Stimulated activated CD8-positive, alpha-beta memory T cell treated with anti-CD3 and anti-CD28 coated beads, Interleukin-15, amount 100 ng/mL, for 1 hour (primary cell): Measurements from ENCODE around the gene EPHB6.

Experiments
- DNase-seq: peaks from one replicate; pipeline ENCODE4 v3.0.0-alpha.2; 2020; ENCODE audit warnings: low read depth

Gene EPHB6

DNA sequence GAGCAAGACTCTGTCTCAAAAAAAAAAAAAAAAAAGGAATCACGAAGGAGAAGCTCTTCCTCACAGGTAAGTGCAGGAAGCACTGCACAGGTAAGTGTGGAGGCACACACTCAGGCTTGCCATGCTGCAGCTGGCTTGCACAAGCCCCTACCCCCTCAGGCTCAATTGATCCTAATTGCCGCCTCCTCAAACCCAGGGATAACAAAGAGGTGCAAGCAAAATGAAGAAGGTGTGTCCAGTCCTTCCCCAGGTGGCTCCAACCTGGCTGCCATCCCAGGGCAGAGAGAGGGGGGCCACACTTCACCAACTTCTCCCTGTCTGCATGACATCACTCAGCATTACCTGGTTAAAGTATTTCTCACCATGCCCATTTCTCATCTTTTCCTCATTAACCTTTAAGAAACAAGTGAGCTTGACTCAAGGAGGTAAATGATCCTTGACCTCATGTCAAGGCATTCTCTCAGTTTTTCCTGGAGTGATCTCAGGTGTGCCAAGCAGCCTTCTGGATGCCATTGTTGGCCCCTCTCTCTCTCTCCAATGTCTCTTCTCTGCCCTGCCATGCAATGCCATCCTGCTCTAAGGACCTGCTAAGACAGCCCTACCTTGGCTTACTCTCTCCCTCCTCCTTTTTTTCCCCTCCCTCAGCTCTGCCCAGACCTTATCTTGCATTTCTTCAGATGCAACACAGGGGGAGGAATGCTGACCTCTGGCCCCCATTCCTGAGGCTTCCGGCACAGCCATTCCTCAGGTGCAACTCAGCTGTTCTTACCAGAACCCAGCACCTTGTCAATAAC lies 43.7 kb downstream of the EPHB6 start:
- DNase-seq = no peak

DNA sequence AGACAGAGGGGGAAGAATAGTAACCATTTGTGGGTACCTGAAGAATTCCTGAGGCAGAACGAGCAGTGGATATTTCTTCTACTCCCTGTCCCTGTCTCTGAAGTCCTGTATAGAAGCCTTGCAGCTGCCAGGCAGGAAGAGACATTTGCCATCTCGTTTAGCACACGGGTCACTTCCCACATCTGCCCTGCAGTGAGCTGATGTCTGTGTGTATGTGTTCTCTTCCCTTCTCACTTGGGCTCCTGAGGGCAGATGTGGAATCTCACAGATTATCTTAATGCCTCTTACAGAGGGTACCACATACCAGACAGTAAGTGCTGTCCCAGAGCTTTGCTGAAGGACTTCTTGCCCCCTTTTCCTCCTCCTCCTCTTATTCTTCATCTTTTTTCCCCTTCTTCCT lies 44.8 kb downstream of the EPHB6 start:
- no peak for DNase-seq

GRCh38 chr7:142901426-142902259 lies 46.8 kb downstream of the EPHB6 start:
- no peak for DNase-seq

GRCh38 chr7:142904128-142904527 lies 49.3 kb downstream of the EPHB6 start:
- DNase-seq = no peak

- DNase-seq = no peak
Measured at GRCh38 chr7:142905759-142906158, 50.9 kb downstream of the EPHB6 start.

DNA sequence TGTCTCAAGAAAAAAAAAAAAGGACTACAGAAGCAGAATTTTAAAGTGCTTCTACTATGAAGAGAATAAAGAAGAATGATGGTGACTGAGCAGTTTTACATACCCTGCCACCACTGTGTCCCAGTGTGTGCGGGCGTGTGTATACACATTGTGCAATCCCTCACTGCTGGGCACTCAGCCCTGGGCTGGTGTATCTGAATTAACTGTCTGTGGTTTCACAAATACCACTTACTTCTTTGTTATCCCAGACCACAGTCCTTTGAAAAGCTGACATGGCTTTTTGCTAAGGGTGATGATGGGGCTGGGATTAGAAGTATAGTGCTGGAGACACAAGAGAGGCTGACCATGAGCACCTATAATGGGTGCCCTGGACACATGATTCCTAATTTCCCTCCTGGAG lies 51.8 kb downstream of the EPHB6 start:
- DNase-seq = no peak

DNA sequence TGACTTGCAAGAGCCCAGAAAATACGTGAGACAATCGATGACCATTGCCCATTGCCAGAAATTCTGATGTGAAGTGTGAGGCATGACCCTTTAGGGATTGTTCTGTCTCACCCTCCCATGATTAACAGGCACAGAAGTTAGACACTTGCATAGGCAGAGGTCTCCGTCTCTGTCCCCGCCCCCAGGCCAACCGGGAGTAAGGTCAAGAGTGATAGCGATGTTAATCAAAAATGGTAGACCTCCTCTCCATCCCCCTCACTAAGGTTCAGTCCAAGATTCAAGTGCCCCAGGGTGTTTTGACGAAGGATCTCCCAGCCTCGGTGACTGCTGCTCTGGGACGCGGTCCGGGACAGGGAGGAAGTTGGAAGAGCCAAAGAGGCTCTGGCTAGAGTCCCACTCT lies 53.4 kb downstream of the EPHB6 start:
- DNase-seq = no peak

GRCh38 chr7:142908921-142909890 lies 54.3 kb downstream of the EPHB6 start:
- DNase-seq = no peak

DNA sequence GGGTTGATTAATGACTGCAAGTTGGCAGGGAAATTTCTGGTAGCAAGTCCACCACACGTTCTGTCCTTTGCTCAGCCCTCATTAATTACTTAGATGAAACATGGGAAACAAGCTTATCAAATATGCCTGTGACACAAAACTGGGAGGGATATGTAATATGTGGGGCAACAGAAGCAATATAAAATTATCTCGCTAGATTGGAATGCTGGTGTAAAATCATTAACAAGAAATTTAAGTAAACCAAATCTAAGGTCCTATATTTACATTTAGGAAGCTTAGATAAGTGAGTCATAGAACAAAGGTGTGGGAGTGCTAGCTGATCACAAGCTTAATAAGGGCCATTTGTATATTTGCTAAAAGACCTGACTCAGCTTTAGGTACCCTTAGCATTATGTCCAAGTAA lies 55.2 kb downstream of the EPHB6 start:
- DNase-seq = no peak

DNA sequence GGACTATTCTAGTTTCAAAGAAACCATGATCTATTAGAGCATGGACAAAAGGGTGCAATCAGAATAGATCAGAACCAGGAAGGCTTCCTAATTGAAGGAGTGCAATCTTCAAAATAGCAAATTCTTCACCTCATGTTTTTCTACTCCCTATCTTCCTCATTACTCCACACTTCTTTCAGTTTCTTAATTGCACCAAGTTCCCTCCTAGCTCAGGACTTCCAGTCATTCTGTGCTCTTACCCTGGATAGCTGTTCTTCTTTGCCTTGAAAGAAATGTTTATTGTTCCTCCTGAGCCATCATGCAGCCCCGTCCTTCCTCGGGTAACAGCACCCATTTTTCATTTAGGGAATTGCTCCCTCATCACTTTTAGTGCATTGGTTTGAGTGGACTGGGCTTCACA lies 55.6 kb downstream of the EPHB6 start:
- DNase-seq = no peak

DNA sequence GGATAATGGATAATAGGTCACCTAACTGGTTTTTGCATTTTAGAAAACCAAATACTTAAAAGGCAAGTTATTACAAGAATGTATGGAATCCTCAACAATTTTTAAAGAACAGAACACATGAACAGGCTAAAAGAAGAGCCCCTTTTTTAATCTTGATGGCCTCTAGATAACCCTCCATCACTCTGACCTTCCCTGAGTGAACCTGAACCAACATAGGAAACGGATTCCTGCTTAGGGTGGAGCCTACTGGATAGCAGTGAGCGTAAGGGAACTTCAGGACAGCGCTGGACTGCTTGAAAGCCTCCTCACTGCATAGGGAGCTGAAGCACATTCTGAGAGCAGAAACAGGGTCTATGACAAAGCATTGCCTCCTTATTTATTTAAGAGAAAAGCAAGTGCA lies 58.2 kb downstream of the EPHB6 start:
- DNase-seq = no peak

DNA sequence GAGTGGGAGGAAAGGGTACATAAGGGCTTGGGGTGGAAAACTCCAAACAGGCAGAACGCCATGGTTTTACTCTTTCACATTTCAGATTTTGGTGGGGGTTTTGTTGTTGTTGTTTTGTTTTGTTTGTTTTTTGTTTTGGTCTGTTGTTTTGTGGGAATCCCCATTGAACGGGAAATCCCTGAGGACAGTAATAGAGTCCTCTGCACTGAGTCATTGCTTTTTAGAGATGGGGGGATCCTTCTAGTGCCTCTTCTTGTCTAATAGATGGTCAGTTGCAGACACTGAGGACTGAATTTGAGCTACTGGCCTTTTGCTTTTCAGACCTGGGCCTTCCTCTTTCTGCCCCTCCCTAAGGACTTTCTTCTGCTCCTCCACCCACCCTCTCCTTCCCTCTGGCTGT lies 58.7 kb downstream of the EPHB6 start:
- DNase-seq = no peak

DNA sequence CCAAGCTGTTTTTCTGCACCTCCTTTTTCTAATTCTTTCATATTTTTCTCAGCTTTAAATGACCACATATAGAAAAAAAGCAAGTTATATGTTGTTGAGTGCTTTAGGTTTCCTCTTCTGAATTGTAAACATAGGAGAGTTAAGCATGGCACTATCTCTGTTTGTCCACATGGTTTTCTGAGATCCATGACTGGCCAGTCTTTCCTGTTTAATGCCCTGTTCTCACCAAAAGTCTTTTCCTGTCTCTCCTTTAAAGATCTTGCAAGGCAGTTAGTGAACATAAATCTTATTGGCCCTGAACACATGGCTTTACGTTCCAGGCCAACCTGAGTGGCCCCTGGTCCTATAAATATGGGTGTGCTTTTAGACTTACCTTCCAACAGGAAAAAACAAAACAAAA lies 59.2 kb downstream of the EPHB6 start:
- DNase-seq = no peak

GRCh38 chr7:142915315-142915714 lies 60.4 kb downstream of the EPHB6 start:
- DNase-seq = no peak

GRCh38 chr7:142916508-142916907 lies 61.6 kb downstream of the EPHB6 start:
- no peak for DNase-seq

DNA sequence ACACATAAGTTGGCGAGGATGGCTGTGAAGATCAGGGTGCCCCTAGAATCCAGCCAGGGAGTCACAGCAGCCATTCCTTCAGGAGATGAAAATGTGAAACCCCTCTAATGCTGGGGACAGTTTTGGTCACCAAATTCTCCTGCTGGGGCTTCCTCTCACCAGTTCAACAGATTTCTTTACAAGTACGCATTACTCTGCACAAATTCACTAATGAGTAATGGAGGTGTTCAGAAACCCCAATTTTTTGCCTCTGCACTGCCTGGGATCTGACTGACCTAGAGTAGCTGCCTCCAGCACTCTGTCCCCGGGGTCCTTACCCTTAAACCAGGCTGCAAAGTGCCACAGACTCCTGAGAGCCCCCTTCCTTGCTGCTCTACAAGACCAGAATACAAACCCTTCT lies 62.6 kb downstream of the EPHB6 start:
- DNase-seq = no peak

- no peak for DNase-seq
Measured at GRCh38 chr7:142918901-142919300, 64.0 kb downstream of the EPHB6 start.

DNA sequence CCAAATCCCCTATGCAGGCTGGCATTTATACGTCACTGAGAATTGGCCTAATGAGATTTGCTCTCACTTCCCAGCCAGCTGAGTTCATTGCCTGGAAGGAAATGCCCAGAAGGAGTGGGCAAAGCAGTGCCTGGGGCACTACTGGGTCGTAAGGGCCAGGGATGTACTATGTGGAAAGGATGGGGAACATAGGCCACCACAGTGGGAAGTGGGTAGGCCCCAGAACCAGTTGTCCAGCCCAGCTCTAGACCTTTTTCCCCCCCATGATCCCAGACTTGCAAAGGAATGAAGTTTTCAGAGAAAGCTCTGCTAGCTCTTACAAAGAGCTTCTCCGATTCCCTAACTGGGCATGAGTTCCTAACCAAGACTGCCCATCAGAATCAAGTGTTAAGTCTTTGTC lies 64.8 kb downstream of the EPHB6 start:
- no peak for DNase-seq
